ENCODE results near the gene TOR3A.
"Not testable (repeated sequence)": the region's sequence is repeated elsewhere in the genome, so short reads cannot be mapped to it uniquely, and the experiment has no call there.

TOR3A gene

GRCh38 chr1:179081687-179082332 is at the start of gene TOR3A:
TOR3A (plus strand) TSS chr1:179082070; CDS start chr1:179082129, 59 bp downstream.
- DNase-seq: peak; percentile 85

GRCh38 chr1:179034720-179035119 is 47.1 kb upstream of the TOR3A start:
- peak; percentile 56 for DNase-seq

GRCh38 chr1:179036844-179037465 is 44.9 kb upstream of the TOR3A start:
- DNase-seq: peak; percentile 49

GRCh38 chr1:179038528-179039281 is 43.2 kb upstream of the TOR3A start:
- DNase-seq: no peak

GRCh38 chr1:179039502-179040174 is 42.2 kb upstream of the TOR3A start:
- not testable (repeated sequence) for DNase-seq

- not testable (repeated sequence) for DNase-seq
Observed at GRCh38 chr1:179040175-179040551, 41.7 kb upstream of the TOR3A start.

GRCh38 chr1:179042087-179042486 is 39.8 kb upstream of the TOR3A start:
- no peak for DNase-seq

- DNase-seq: no peak
Observed at GRCh38 chr1:179042700-179043099, 39.2 kb upstream of the TOR3A start.

- no peak for DNase-seq
Observed at GRCh38 chr1:179043266-179043665, 38.6 kb upstream of the TOR3A start.

GRCh38 chr1:179043907-179044306 is 38.0 kb upstream of the TOR3A start:
- DNase-seq: no peak

- no peak for DNase-seq
Observed at GRCh38 chr1:179046808-179047635, 34.8 kb upstream of the TOR3A start.

- no peak for DNase-seq
Observed at GRCh38 chr1:179047636-179047997, 34.3 kb upstream of the TOR3A start.

- no peak for DNase-seq
Observed at GRCh38 chr1:179048339-179049124, 33.3 kb upstream of the TOR3A start.

GRCh38 chr1:179052776-179053175 is 29.1 kb upstream of the TOR3A start:
- DNase-seq: no peak

- no peak for DNase-seq
Observed at GRCh38 chr1:179053486-179053885, 28.4 kb upstream of the TOR3A start.

- DNase-seq: peak; percentile 58
Observed at GRCh38 chr1:179055937-179056336, 25.9 kb upstream of the TOR3A start.

- peak; percentile 75 for DNase-seq
Observed at GRCh38 chr1:179058487-179059483, 23.1 kb upstream of the TOR3A start.

- DNase-seq: no peak
Observed at GRCh38 chr1:179061360-179062282, 20.2 kb upstream of the TOR3A start.

- no peak for DNase-seq
Observed at GRCh38 chr1:179066471-179066870, 15.4 kb upstream of the TOR3A start.
